CD1c-positive myeloid dendritic cell (primary cell): ENCODE data around the gene CTNND2.

ENCODE experiments used
- DNase-seq: peaks from one replicate; pipeline ENCODE4 v3.0.0-alpha.2; 2016; ENCODE audit errors: extremely low spot score

The CTNND2 gene

GRCh38 chr5:11322133-11322532 lies 582.1 kb downstream of the CTNND2 start:
- peak; percentile 69 for DNase-seq

- no peak for DNase-seq
Observed at GRCh38 chr5:11319836-11320580, 584.2 kb downstream of the CTNND2 start.

DNA sequence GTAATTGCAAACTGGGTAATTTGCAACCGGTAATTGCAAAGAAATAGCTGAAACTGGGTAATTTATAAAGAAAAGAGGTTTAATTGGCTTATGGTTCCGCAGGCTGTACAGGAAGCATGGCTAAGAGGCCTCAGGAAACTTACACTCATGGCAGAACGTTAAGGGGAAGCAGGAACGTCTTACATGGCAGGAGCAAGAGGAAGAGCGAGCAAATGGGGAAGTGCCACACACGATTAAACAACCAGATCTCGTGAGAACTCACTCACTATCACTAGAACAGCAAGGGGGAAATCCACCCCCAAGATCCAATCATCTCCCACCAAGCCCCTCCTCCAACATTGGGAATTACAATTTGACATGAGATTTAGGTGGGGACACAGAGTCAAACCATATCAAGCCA lies 590.6 kb downstream of the CTNND2 start:
- peak; percentile 32 for DNase-seq

DNA sequence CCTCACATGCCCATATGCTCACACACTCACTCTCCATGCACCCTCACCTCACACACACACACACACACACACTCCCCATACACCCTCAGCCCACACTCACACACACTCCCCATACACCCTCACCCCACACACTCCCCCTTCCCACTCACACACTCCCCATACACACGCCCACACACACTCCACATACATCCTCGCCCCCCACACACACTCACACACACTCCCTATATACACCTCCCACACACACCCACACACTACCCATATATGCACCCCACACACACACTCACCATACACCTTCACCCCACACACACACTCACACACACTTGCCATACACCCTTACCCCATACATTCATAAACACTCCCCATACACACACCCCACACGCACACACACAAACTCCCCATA lies 592.5 kb downstream of the CTNND2 start:
- no peak for DNase-seq

DNA sequence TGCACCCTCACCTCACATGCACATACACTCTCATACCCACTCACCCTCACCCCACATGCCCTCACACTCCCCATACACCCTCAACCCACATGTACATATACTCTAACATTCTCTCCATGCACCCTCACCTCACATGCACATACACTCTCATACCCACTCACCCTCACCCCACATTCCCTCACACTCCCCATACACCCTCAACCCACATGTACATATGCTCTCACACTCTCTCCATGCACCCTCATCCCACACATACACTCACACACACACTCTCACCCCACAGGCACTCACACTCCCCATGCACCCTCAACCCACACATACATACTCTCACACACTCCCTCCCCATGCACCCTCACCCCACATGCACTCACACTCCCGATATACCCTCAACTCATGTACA lies 593.0 kb downstream of the CTNND2 start:
- no peak for DNase-seq

GRCh38 chr5:11310158-11310557 lies 594.1 kb downstream of the CTNND2 start:
- DNase-seq: no peak

DNA sequence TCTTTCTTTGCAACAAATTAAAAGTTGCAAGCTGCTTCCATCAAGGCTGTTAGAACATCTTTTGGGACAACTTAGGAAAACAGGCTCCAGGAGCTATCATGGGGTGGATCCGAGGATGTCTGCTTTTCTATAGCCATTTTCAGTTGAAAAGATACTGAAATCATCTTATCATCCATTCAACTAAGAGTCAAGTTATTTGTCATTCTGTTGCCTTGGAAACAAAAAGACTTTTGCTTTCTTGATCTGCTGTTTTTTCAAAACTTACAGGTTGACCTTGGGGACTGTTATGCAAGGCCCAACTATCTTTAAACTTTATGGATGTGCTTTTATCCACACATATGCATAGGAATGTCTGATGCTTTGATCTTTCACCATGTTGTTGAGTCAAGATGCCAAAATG lies 597.9 kb downstream of the CTNND2 start:
- DNase-seq: no peak

DNA sequence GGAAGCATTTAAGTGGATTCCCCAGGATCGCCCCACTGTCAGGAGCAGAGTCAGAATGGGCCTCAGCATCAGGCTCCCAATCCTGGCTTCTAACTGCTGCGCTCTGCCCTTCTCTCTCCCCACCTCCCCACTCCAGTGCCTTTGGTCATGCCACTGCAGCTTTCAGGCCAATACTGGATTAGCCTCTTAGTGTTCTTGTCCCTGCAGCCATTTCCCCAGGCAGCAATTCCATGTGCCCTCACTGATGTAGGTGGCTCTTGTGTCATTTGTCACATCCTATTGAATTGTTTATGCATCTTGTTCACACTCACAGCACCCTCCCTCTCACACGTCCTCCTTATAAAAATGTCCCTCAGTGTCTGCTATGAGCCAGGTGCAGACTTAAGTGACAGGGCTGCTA lies 599.0 kb downstream of the CTNND2 start:
- DNase-seq: no peak

GRCh38 chr5:11304641-11305040 lies 599.6 kb downstream of the CTNND2 start:
- no peak for DNase-seq

DNA sequence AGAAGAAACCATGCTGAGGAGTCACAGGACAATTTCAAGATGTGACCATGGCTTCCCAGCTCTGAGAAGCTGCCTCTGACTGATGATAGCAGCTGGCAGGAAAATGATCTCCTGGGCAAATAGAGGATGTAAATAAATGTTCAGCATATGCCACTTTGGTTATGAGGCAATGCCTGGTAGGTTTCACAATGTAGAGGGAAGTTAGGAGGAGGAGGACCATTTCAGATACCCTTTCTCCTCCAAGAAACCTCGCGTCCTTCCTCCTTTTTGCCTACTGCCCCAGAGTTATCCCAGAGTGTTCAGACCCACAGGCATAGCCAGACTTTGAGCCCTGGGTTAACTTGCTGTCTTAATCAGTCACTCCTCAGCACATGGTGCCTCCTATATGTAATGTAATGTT lies 601.6 kb downstream of the CTNND2 start:
- DNase-seq: peak; percentile 74

DNA sequence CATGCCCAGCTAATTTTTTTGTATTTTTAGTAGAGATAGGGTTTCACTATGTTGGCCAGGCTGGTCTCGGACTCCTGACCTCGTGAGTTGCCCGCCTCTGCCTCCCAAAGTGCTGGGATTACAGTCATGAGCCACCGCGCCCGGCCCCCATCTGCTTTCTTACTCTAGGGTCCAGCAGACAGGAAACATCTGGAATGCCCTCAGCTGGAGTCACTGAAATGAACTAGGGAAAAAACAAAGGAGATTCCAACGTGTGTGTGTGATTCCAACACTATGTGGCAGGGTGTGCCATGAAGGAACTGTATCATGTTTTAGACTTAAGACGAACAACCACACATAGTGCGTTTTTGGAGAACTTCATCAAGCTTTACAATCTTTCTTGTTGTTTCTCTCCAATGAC lies 603.1 kb downstream of the CTNND2 start:
- no peak for DNase-seq

DNA sequence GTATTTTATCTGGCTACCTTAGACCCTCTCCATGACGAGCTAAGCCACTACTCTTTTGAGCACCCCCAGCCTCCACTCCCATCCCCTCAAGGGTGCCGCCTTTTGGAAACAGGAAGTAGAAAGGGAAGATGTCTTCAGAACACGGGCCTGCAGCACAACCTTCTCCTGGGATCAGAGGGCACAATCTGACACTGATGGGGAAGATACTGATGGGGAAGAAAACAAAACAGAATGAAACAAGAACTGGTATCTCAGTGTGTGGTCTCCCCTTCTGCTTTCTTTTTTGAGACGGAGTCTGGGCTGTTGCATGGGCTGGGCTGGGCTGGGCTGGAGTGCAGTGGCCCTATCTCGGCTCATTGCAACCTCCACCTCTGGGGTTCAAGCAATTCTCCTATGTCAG lies 603.5 kb downstream of the CTNND2 start:
- peak; percentile 13 for DNase-seq

- no peak for DNase-seq
Observed at GRCh38 chr5:11298877-11299276, 605.4 kb downstream of the CTNND2 start.

DNA sequence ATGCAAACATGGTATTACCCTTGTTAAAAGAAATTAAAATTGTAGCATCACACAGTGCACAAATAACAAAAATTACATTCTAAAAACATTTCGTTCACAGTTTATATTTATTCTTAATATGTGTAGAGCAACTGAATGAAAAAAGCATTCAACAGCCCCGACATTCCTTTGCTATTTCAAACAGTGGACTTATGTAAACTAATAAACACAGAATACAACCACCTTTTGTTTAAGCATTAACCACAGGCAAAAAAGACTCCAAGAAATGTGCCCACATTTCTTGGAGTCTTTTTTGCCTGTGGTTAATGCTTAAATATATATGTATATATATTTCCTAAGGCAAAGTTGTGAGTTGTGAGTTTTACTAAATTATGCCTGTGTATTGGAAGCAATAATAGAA lies 610.7 kb downstream of the CTNND2 start:
- no peak for DNase-seq

- no peak for DNase-seq
Observed at GRCh38 chr5:11292648-11293356, 611.4 kb downstream of the CTNND2 start.

DNA sequence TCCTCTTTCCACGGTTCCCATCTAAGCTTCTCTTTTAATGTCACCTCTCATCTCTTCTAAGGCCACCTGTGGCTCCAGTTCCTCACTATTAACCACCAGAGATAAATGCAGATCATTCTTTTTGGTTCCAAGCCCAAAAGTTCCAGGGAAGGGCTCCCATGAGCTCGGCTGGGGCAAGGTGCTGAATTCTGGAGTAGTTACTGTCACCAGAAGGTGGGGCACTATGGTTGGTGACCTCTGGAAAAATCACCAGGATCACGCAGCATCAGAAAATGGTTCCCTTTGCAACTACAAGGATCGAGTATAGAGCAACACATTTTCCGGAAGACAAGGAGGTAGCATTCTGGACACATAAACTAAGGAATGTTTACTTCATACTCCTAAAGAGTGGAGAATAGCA lies 614.5 kb downstream of the CTNND2 start:
- DNase-seq: no peak

GRCh38 chr5:11289208-11289607 lies 615.0 kb downstream of the CTNND2 start:
- no peak for DNase-seq

DNA sequence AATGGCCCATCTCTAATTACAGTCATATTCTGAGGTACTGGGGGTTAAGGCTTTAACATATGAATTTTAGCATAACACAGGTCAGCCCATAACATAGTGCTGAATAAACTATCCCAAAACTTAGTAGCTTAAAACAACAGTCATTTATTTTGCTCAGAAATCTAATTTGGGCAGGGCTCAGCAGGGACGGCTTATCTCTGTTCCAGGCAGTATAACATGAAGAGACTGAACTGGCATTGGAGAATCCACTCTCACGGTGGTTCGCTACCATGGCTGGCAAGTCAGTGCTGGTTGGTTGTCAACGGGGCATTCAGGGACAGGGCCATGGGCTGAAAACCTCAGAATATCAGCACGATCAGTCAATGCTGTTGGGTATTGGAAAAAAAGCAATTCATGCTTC lies 622.4 kb downstream of the CTNND2 start:
- DNase-seq: no peak

DNA sequence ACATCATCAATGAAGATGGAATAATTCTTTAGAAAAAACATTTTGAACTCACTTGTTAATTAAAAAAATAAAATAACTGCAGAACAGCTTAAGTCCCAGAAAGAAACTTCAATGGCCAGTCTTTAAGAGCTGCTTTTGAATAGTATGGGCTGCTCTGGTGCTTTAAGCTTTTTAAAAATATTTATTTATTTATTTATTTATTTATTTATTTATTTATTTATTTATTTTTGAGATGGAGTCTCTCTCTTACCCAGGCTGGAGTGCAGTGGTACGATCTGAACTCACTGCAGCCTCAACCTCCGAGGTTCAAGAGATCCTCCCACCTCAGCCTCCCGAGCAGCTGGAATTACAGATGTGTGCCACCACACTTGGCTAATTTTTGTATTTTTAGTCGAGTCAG lies 626.9 kb downstream of the CTNND2 start:
- no peak for DNase-seq

GRCh38 chr5:11273180-11273903 lies 630.9 kb downstream of the CTNND2 start:
- no peak for DNase-seq

GRCh38 chr5:11269515-11269914 lies 634.7 kb downstream of the CTNND2 start:
- no peak for DNase-seq

- DNase-seq: no peak
Observed at GRCh38 chr5:11268891-11269290, 635.4 kb downstream of the CTNND2 start.

DNA sequence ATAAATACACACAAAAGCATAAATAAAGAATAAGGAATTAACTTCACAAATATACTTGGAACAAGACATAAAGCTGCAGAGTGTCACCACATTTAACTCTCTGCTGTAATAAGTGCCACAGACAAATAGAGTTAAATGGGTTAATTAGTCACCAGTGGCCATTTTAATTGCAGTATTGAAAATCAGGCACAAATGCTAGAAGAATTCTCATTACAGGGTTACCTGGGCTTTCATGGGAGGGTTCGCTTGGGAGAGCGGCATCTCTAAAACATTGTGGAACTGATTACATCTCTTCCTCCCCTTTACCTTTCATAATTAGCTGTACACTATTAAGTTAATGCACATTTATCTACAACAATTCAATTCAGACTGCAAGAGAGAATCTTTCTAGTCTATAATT lies 637.9 kb downstream of the CTNND2 start:
- DNase-seq: no peak
